ENCODE data around the gene OSBPL2.
A peak's percentile ranks its signal among the peaks of the same experiment; 100 is the strongest.

Gene OSBPL2

DNA sequence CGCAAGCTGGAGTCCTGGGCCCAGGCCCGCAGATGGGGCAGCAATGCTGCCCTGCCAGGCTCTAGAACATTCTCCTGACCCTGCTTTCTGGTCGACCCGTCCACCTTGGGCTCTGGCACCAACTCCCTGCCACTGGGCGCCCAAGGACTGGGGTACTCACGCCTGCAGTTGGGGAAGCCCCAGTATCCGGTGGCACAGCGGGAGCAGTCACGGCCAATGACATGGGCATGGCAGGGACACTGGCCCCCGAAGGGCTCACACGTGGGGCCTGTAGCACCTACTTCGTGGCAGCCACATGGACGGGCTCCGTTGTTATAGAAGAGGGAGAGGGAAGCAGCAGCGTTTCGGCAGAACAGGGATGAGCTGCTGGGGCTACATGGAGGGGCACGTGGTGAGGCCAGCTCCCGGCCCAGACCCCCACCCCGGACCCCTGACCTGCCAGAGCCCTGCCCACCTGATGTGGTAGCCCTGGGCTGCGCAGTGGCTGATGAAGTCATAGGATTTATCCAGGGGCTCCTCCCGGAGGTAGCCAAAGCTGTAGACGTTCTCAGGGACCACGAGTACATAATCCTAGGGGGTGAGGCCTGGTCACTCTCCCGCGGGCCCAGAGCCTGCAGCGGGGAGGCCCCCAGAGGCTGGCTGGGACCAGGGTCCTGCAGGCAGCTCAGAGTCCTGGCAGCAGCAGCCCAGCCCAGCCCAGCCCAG is 90.5 kb downstream of the OSBPL2 start:
- Mint-ChIP-seq H3K27ac (no peak overlapping the region), H3K9me3 (no peaks in the 10 kb centered on the region), H3K4me1 (no peaks in the 10 kb centered on the region), H3K4me3 (no peak overlapping the region), H3K27me3 (no peaks in the 10 kb centered on the region)
- no peak for ATAC-seq
- no peak for DNase-seq

DNA sequence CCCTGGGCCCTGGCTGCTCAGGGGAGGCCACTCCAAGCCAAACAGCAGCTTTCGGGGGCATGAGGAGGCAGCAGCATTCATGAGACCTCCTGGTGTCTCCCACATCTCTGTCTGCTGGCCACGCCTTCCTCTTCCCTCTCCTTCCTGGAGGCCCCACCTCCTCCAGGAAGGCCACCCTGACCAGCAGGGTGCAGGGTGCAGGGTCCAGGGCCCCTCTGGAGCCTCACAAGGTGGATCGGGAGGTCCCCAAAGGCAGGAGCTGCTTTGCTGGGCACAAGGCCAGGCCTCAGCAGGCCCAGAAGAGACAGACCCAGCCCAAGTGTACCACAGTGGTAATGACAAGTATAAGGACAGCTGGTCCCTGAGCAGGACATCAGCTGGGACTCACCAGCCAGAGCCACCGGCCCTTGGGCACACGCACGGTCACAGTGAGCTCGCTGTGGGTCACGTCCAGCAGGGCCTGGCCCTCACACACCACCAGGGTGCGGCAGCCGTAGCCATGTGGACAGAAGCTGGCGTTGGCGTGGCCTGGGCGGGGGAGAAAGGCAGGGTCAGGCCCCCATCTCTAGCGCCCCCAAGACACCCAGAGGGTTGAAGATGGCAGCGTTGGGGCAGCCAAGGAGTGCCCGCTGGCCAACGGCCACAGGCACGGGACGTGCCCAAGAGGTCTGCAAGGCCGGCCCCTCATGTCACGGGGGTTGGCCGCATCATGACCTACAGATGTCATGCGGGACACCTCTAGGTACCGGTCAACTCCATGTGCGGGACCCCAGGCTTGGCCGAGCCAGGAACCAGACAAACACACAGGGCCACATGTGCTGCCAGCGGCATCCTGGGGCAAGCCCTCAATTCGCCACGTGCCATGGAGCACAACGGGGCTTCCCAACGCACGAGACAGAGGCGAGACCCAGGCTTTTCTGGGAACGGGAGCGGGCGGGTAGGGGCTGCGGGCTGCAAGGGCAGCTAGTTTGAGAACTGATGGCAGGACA is 91.4 kb downstream of the OSBPL2 start:
- Mint-ChIP-seq H3K27ac (no peak overlapping the region), H3K27me3 (no peaks in the 10 kb centered on the region), H3K4me3 (no peak overlapping the region), H3K9me3 (no peaks in the 10 kb centered on the region), H3K4me1 (no peaks in the 10 kb centered on the region)
- ATAC-seq (no peak), DNase-seq (no peak)

DNA sequence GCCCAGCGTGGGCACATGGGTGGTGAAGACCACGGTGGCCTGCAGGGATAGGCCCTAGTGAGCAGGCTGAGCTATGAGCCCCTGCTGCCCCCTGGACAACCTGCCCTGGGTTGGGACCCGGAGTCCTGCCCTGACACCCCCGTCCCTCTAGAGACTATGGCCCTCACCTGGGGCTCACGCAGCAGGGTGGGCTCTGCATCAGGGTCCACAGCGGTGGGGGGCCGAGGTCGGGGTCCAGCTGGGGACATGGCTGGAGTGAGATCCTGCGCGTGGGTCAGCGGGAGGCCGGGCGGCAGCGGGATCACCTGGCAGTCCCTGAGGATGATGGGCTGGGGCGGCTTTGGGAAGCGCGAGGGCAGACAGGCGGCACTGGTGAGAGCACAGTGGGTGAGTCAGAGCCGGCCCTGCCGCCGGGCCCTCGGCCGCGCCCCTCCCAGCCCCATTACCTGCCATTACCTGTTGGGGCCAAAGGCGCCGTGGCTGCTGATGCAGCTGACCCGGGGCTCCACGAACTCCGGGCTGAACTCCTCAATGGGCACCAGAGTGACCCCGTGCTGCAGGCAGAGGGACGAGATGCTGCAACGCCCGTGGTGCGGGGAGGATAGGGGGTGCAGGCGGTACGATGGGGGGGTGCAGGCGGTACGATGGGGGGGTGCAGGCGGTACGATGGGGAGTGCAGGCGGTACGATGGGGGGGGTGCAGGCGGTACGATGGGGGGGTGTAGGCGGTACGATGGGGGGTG is 92.4 kb downstream of the OSBPL2 start:
- no peak overlapping the region for H3K27ac Mint-ChIP-seq
- H3K4me1 Mint-ChIP-seq, result no peaks in the 10 kb centered on the region
- H3K4me3 Mint-ChIP-seq, result no peak overlapping the region
- ATAC-seq, result no peak
- no peaks in the 10 kb centered on the region for H3K9me3 Mint-ChIP-seq
- peaks cover 2% of the 10 kb centered on the region for H3K27me3 Mint-ChIP-seq
- no peak for DNase-seq

- Mint-ChIP-seq H3K27me3 (peaks cover 8% of the 10 kb centered on the region), H3K4me3 (no peak overlapping the region), H3K4me1 (no peaks in the 10 kb centered on the region), H3K27ac (no peak overlapping the region), H3K9me3 (no peaks in the 10 kb centered on the region)
- no peak for DNase-seq
- no peak for ATAC-seq
Measured at GRCh38 chr20:62331347-62331746, 93.0 kb downstream of the OSBPL2 start.

GRCh38 chr20:62332421-62332820 is 94.1 kb downstream of the OSBPL2 start:
- peak; percentile 19 for ATAC-seq
- no peaks in the 10 kb centered on the region for H3K9me3 Mint-ChIP-seq
- peaks cover 18% of the 10 kb centered on the region for H3K27me3 Mint-ChIP-seq
- no peak for DNase-seq
- peaks cover 6% of the 10 kb centered on the region for H3K4me1 Mint-ChIP-seq
- H3K27ac Mint-ChIP-seq, result peak overlapping the region in 1 of 2 donors; percentile 19
- H3K4me3 Mint-ChIP-seq, result no peak overlapping the region

DNA sequence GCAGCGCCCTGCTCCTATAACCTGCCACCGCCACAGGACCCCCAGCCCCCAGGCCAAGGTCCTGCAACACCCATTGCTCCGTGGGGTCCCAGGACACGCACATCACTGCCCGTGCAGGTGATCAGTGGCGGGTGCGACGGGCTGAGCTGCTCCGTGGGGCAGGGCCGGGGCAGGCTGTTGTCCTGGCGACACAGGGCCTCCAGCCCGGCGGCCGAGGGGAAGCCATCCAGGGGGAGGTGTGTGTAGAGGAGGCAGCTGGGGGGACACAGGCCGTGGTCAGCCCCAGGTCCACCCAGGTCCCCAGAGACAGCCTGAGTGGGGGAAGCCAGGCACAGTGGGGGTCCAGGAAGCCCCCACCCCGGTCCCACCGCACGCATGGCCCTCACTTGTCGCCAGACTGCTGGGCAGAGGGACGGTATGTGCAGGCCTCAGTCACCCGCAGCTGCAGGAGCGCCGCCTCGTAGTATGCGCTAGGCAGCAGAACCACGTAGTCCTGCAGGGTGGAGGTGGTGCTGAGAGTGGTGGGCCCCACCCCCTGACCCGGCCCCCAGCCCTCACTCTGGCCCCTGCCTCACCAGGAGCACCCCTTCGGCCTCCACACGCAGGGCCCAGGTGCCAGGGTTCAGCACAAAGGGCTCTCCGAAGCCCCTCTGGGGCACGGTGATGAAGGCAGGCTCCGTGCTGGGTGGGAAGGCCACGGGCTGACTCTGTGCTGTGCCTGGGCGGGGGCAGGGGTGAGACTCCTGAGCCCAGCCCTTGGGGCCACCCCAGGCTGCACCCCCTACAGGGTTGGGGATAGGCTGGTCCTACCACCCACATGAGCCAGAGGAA is 94.9 kb downstream of the OSBPL2 start:
- Mint-ChIP-seq H3K4me1 (peaks cover 7% of the 10 kb centered on the region), H3K9me3 (no peaks in the 10 kb centered on the region), H3K4me3 (no peak overlapping the region), H3K27ac (no peak overlapping the region), H3K27me3 (peaks cover 24% of the 10 kb centered on the region)
- ATAC-seq (peak; percentile 19), DNase-seq (no peak)

DNA sequence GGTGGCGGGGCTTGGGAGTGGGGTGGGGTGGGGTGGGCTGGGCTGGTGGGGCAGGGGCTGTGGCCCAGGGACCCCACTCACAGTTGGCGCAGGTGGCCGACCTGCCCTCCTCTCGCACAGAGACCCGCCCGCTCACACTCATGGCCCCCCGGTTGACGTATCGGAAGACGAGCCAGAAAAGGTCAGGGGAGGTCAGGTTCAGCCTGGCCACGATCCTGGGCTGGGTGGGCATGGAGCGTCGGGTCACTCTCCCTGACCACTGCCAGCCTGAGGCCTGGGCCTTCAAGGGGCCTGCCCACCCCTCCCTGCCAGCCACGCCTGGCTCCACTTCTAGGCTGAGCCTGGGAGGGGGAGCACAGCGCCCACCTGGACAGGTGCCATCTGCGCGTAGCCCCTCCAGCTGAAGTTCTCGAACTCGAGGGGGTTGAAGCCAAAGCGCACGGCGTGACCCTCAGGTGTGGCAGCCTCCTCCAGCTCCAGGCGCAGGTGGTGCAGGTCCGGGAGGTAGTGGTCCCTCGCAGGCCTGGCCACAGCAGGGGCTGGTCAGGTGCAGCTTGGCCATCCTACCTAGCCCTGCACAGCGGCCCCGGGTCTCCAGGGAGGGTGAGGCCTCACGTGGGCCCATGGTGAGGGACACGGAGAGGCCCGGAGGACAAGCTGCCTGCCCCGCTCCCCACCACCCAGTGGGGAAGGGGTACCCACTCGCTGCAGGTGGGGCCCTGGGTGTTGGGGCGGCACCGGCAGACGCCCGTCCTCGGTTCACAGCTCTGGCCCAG is 95.7 kb downstream of the OSBPL2 start:
- no peak overlapping the region for H3K4me3 Mint-ChIP-seq
- H3K9me3 Mint-ChIP-seq, result no peaks in the 10 kb centered on the region
- DNase-seq (no peak), ATAC-seq (peak; percentile 31)
- H3K27ac Mint-ChIP-seq, result no peak overlapping the region
- H3K27me3 Mint-ChIP-seq, result peaks cover 24% of the 10 kb centered on the region
- peaks cover 7% of the 10 kb centered on the region for H3K4me1 Mint-ChIP-seq

GRCh38 chr20:62334881-62335280 is 96.6 kb downstream of the OSBPL2 start:
- Mint-ChIP-seq H3K27me3 (peaks cover 24% of the 10 kb centered on the region), H3K4me3 (no peak overlapping the region), H3K4me1 (peaks cover 7% of the 10 kb centered on the region), H3K27ac (no peak overlapping the region), H3K9me3 (no peaks in the 10 kb centered on the region)
- DNase-seq (no peak), ATAC-seq (no peak)

- no peak overlapping the region for H3K4me3 Mint-ChIP-seq
- ATAC-seq (no peak), DNase-seq (no peak)
- peak overlapping the region in 1 of 2 donors; percentile 63 for H3K27ac Mint-ChIP-seq
- peaks cover 24% of the 10 kb centered on the region for H3K27me3 Mint-ChIP-seq
- peaks cover 7% of the 10 kb centered on the region for H3K4me1 Mint-ChIP-seq
- no peaks in the 10 kb centered on the region for H3K9me3 Mint-ChIP-seq
Measured at GRCh38 chr20:62335532-62335931, 97.2 kb downstream of the OSBPL2 start.

DNA sequence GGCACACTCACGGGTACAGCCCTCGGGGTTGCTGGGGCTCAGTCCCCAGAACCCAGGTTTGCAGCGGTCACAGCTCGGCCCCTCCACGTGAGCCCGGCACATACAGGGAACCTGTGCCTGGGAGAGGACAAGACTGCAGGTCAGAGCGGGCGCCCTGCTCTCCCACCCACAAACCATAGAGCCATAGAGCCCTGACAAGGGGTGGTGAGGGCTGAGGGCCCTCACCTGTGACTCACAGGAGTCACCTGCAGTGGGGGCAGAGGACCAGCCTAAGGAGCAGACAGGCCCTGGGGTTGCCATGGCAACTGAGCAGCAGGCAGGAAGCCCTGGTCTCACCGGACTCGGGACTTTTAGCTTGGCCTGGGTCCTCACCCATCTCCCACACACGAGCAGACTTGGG is 98.0 kb downstream of the OSBPL2 start:
- Mint-ChIP-seq H3K27me3 (peaks cover 24% of the 10 kb centered on the region), H3K4me1 (peaks cover 7% of the 10 kb centered on the region), H3K27ac (no peak overlapping the region), H3K9me3 (no peaks in the 10 kb centered on the region), H3K4me3 (no peak overlapping the region)
- DNase-seq, result no peak
- ATAC-seq, result no peak

DNA sequence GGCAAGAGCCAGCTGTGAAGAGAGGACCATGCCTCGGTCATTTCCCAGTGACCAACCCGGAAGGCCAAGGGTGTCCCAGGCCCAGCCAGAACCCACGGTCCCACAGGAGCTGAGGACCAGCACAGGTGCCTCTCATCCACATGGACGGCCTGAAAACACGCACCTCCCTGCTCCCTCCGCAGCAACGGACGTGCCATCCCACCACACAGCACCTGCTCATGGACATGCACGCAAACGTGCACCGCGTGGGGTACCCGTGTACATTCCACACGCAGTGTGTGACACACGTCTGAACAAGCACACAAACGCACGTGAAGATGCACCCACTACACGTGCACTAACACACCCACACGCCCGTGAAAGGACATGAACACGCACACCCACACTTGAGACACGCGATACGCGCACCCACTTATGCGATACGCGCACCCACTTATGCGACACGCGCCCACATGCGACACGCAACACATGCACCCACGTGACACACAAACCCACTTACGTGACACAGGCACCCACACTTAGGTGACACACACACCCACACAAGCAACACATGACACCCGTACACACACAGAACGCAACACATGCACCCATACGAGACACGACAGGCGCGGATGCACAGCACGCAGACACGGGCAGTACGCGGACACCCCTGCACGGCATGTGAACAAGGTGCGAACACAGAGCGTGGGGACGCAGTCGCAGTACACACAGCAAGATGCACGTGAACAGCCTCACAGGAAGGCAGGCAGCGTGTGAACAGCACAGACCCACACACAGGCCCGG is 98.6 kb downstream of the OSBPL2 start:
- Mint-ChIP-seq H3K27me3 (peaks cover 24% of the 10 kb centered on the region), H3K4me1 (peaks cover 7% of the 10 kb centered on the region), H3K9me3 (no peaks in the 10 kb centered on the region), H3K4me3 (no peak overlapping the region), H3K27ac (no peak overlapping the region)
- DNase-seq (no peak), ATAC-seq (no peak)

DNA sequence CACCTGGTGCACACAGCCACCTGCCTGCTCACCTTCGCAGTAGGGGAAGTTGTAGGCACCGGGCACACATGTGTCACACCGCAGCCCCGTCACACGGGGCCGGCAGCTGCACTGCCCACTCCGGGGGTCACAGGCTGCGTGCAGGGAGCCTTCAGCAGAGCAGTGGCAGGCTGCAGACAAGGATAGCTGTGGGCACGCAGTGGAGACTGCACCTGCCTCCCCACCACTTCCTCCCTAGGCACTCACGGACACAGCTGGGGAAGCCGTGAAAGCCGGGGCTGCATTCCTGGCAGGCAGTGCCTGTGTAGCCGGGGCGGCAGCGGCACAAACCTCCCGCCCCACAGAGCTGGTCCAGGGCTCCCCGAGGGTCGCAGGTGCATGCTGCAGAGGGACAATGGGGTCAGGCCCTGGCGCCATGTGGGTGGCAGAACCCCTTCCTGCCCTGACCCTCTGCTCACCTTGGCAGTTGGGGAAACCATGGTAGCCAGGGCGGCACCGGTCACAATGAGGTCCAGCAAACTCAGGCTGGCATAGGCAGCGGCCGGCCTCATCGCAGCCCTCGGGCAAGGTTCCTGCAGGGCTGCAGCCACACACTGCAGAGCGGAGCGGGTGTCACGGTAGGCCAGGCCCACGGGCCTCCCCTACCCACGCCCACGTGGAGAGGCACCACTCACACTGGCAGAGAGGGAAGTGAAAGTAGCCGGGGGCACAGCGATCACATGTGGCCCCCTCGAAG is 99.4 kb downstream of the OSBPL2 start:
- Mint-ChIP-seq H3K27ac (no peak overlapping the region), H3K4me3 (no peak overlapping the region), H3K9me3 (no peaks in the 10 kb centered on the region), H3K27me3 (peaks cover 24% of the 10 kb centered on the region), H3K4me1 (peaks cover 7% of the 10 kb centered on the region)
- ATAC-seq (no peak), DNase-seq (no peak)

DNA sequence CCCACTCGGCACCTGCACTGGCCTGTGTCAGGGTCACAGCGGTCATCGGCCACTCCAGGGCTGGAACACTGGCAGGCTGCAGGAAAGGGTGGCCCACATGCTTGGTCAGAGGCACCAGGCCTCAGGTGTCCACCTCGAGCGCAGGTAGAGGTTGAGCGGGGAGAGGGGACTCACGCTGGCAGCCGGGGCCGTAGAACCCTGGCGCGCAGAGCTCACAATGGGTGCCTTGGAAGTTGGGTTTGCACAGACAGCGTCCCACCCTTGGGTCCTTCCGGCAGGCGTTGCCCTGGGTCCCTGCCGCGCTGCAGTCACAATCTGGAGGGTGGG is 99.9 kb downstream of the OSBPL2 start:
- Mint-ChIP-seq H3K4me1 (peaks cover 7% of the 10 kb centered on the region), H3K27me3 (peaks cover 24% of the 10 kb centered on the region), H3K9me3 (no peaks in the 10 kb centered on the region), H3K27ac (no peak overlapping the region), H3K4me3 (no peak overlapping the region)
- ATAC-seq (no peak), DNase-seq (no peak)

Data from stimulated activated naive CD8-positive, alpha-beta T cell treated with anti-CD3 and anti-CD28 coated beads, Interleukin-15, amount 100 ng/mL, for 72 hours (primary cell).